ENCODE results near the gene HCST. TPM values are rescaled to one million over a fixed set of nuclear protein-coding genes. Genes with fewer than 3 reads are reported as not detected.

HCST gene
- total and polyA plus RNA-seq, 12 donors, result 1.7 to 22.8 (median 5.3) TPM

- H3K4me3 ChIP-seq, result no peak overlapping the region
- DNase-seq (no peak), ATAC-seq (no peak)
- no peak overlapping the region for H3K27ac ChIP-seq
- intact Hi-C loops (cut with DNase I), result loop anchor here in 2 of 10 donors (5.0 kb wide), 1 partner anchor 36 kb away; no protein-coding TSS in a partner anchor
- H3K4me1 ChIP-seq, result peaks cover 0 to 28% (median 12%) of the 10 kb centered on the region in 9 donors
- WGBS, 2 donors, result 97 to 98% methylated on average over 13 of the region's 13 CpGs
- no peak for TF ChIP-seq CTCF (IDR thresholded peaks at IDR 0.05)
- H3K36me3 ChIP-seq, result peaks cover 0 to 67% (median 7%) of the 10 kb centered on the region in 9 donors
- H3K27me3 ChIP-seq, result no peaks in the 10 kb centered on the region
- no peaks in the 10 kb centered on the region for H3K9me3 ChIP-seq
Observed at GRCh38 chr19:35896643-35897040, 5.7 kb upstream of the HCST start.

GRCh38 chr19:35897706-35898451 is 4.5 kb upstream of the HCST start:
- H3K9me3 ChIP-seq, result no peaks in the 10 kb centered on the region
- peaks cover 0 to 36% (median 12%) of the 10 kb centered on the region in 9 donors for H3K4me1 ChIP-seq
- H3K27ac ChIP-seq, result peak overlapping the region in 9 of 10 donors; percentile 52 to 96 (median 85)
- ATAC-seq (no peak), DNase-seq (no peak)
- H3K36me3 ChIP-seq, result peaks cover 0 to 55% (median 5%) of the 10 kb centered on the region in 9 donors
- H3K4me3 ChIP-seq, result peak overlapping the region in 8 of 10 donors; percentile 64 to 88 (median 78)
- intact Hi-C loops (cut with DNase I), result loop anchor here in 3 of 10 donors (2.0 to 5.0 kb wide), 2 partner anchors 33 to 34 kb away; no protein-coding TSS in a partner anchor
- no peak for TF ChIP-seq CTCF (IDR thresholded peaks at IDR 0.05)
- WGBS, 2 donors, result 92 to 94% methylated on average over 13 of the region's 13 CpGs
- H3K27me3 ChIP-seq, result no peaks in the 10 kb centered on the region

- Histone ChIP-seq H3K9me3 (no peaks in the 10 kb centered on the region), H3K4me1 (peaks cover 0 to 41% (median 12%) of the 10 kb centered on the region in 9 donors), H3K36me3 (peaks cover 0 to 49% (median 3%) of the 10 kb centered on the region in 9 donors), H3K27ac (peak overlapping the region; percentile 5 to 96 (median 83)), H3K4me3 (peak overlapping the region; percentile 45 to 88 (median 78)), H3K27me3 (no peaks in the 10 kb centered on the region)
- 20 to 22% methylated on average over 17 of the region's 17 CpGs for WGBS, 2 donors
- intact Hi-C loops (cut with DNase I), result loop anchor here in 3 of 10 donors (2.0 to 5.0 kb wide), 2 partner anchors 32 to 34 kb away; no protein-coding TSS in a partner anchor
- no peak for DNase-seq
- no peak for TF ChIP-seq CTCF (IDR thresholded peaks at IDR 0.05)
- peak in 1 of 8 donors; percentile 9 for ATAC-seq
Observed at GRCh38 chr19:35898499-35898809, 3.9 kb upstream of the HCST start.

- intact Hi-C loops (cut with DNase I), result loop anchor here in 4 of 10 donors (2.0 to 5.0 kb wide), 2 partner anchors 31 to 33 kb away; no protein-coding TSS in a partner anchor
- peaks cover 0 to 53% (median 12%) of the 10 kb centered on the region in 9 donors for H3K4me1 ChIP-seq
- peak; percentile 80 to 93 (median 88) for ATAC-seq
Observed at GRCh38 chr19:35899547-35900214, 2.6 kb upstream of the HCST start.

More at GRCh38 chr19:35899547-35900214, 2.6 kb upstream of the HCST start:
- no peaks in the 10 kb centered on the region for H3K9me3 ChIP-seq
- WGBS, 2 donors, result 0 to 1% methylated on average over 37 to 42 of the region's 43 CpGs
- H3K36me3 ChIP-seq, result peaks cover 0 to 42% (median 0%) of the 10 kb centered on the region in 9 donors
- no peak for TF ChIP-seq CTCF (IDR thresholded peaks at IDR 0.05)
- peak overlapping the region; percentile 45 to 88 (median 78) for H3K4me3 ChIP-seq
- no peaks in the 10 kb centered on the region for H3K27me3 ChIP-seq
- peak overlapping the region; percentile 20 to 96 (median 83) for H3K27ac ChIP-seq
- peak; percentile 81 to 83 for DNase-seq

Data from heart right ventricle (tissue), 16 donors.